Measurements from ENCODE around the gene TRMU. TPM values are rescaled to one million over a fixed set of nuclear protein-coding genes. Genes with fewer than 3 reads are reported as not detected.

The TRMU gene
- total and polyA plus RNA-seq, 8 donors: 15.0 to 58.0 (median 23.4) TPM

GRCh38 chr22:46294784-46295183 lies 40.7 kb upstream of the TRMU start:
- no peaks in the 10 kb centered on the region for H3K27me3 ChIP-seq
- no peaks in the 10 kb centered on the region for H3K9me3 ChIP-seq
- no peak overlapping the region for H3K27ac ChIP-seq
- intact Hi-C loops (cut with DNase I): no loop called here
- FAIRE-seq (no peak), DNase-seq (no peak), ATAC-seq (no peak)
- H3K4me1 ChIP-seq: peaks cover 5 to 11% (median 5%) of the 10 kb centered on the region in 3 donors
- peaks cover 0 to 18% (median 0%) of the 10 kb centered on the region in 3 donors for H3K36me3 ChIP-seq
- no peak overlapping the region for H3K4me3 ChIP-seq
- 85 to 97% methylated on average over 2 of the region's 2 CpGs for WGBS, 2 donors
- TF ChIP-seq CTCF (IDR thresholded peaks at IDR 0.05): no peak

GRCh38 chr22:46295277-46295971 lies 40.1 kb upstream of the TRMU start:
- WGBS, 2 donors: 69 to 71% methylated on average over 4 of the region's 4 CpGs
- FAIRE-seq: no peak
- Histone ChIP-seq H3K27me3 (no peaks in the 10 kb centered on the region), H3K9me3 (no peaks in the 10 kb centered on the region), H3K4me1 (peaks cover 5 to 11% (median 5%) of the 10 kb centered on the region in 3 donors), H3K4me3 (no peak overlapping the region), H3K27ac (peak overlapping the region in 2 of 4 donors; percentile 66 to 89), H3K36me3 (peaks cover 0 to 18% (median 0%) of the 10 kb centered on the region in 3 donors)
- intact Hi-C loops (cut with DNase I): no loop called here
- no peak for ATAC-seq
- TF ChIP-seq CTCF (IDR thresholded peaks at IDR 0.05): no peak
- no peak for DNase-seq

GRCh38 chr22:46296257-46297150 lies 39.0 kb upstream of the TRMU start, which contains the start of gene GTSE1:
GTSE1 (plus strand) TSS chr22:46296870; CDS start chr22:46297401, 531 bp downstream.
- FAIRE-seq: peak; percentile 88
- 2 to 3% methylated on average over 76 of the region's 76 CpGs for WGBS, 2 donors

GRCh38 chr22:46297151-46297812 lies 38.2 kb upstream of the TRMU start:
- H3K4me3 ChIP-seq: peak overlapping the region; percentile 17 to 65 (median 42)
- intact Hi-C loops (cut with DNase I): no loop called here
- WGBS, 2 donors: 4 to 6% methylated on average over 32 of the region's 32 CpGs
- H3K27ac ChIP-seq: no peak overlapping the region
- TF ChIP-seq CTCF (IDR thresholded peaks at IDR 0.05): no peak
- peaks cover 0 to 13% (median 0%) of the 10 kb centered on the region in 3 donors for H3K36me3 ChIP-seq
- no peaks in the 10 kb centered on the region for H3K9me3 ChIP-seq
- DNase-seq (peak in 2 of 6 donors; percentile 39 to 62), ATAC-seq (peak in 3 of 4 donors; percentile 1 to 7 (median 5)), FAIRE-seq (no peak)
- H3K4me1 ChIP-seq: peaks cover 5 to 11% (median 5%) of the 10 kb centered on the region in 3 donors
- no peaks in the 10 kb centered on the region for H3K27me3 ChIP-seq

More at GRCh38 chr22:46296257-46297150, 39.0 kb upstream of the TRMU start, which contains the start of gene GTSE1:
- no peak for TF ChIP-seq CTCF (IDR thresholded peaks at IDR 0.05)
- Histone ChIP-seq H3K27ac (peak within 1 kb of the TSS; percentile 66 to 93 (median 88)), H3K9me3 (no peaks in the 10 kb centered on the region), H3K36me3 (peaks cover 0 to 18% (median 0%) of the 10 kb centered on the region in 3 donors), H3K4me1 (peaks cover 5 to 11% (median 5%) of the 10 kb centered on the region in 3 donors), H3K4me3 (peak within 1 kb of the TSS; percentile 29 to 65 (median 45)), H3K27me3 (no peaks in the 10 kb centered on the region)
- DNase-seq (peak; percentile 96 to 100 (median 98)), ATAC-seq (peak; percentile 96 to 99 (median 98))
- intact Hi-C loops (cut with DNase I): no loop called here

All from pancreas (tissue), 10 donors.